PFSK-1 (cell line): ENCODE data around the gene PNPLA7.

Experiments used
- FOXP2 ChIP-seq: optimal IDR thresholded peaks from 2 replicates; pipeline ENCODE3; 2011; ENCODE audit warnings: borderline replicate concordance, control low read depth, inconsistent platforms; ENCODE audit not compliant: insufficient read depth; ENCODE audit errors: extremely low read length, extremely low read depth
- POLR2AphosphoS5 ChIP-seq: IDR thresholded peaks from 2 replicates; pipeline ENCODE4 v1.6.1; 2012; ENCODE audit warnings: low read depth, mild to moderate bottlenecking, control low read depth, low read length, moderate library complexity
- SIN3A ChIP-seq: IDR thresholded peaks from 2 replicates; pipeline ENCODE4 v1.6.1; 2012; ENCODE audit warnings: mild to moderate bottlenecking, low read length, moderate library complexity, borderline replicate concordance; ENCODE audit not compliant: insufficient read depth
- TAF1 ChIP-seq: IDR thresholded peaks from 2 replicates; pipeline ENCODE4 v1.6.1; 2012; ENCODE audit warnings: low read length, control low read depth, borderline replicate concordance; ENCODE audit not compliant: insufficient read depth
- TF ChIP-seq, protein P1 (sequence below), 2 experiments: IDR thresholded peaks; 2 replicates each; pipeline versions ENCODE4 v1.6.1 to v1.8.0; 2011 to 2012; ENCODE audit warnings: low read depth in 2 of 2, low read length in 2 of 2, control low read depth in 1 of 2, inconsistent platforms in 1 of 2, mild to moderate bottlenecking in 1 of 2, moderate library complexity in 1 of 2; ENCODE audit not compliant: insufficient read depth in 1 of 2

PNPLA7 gene

DNA sequence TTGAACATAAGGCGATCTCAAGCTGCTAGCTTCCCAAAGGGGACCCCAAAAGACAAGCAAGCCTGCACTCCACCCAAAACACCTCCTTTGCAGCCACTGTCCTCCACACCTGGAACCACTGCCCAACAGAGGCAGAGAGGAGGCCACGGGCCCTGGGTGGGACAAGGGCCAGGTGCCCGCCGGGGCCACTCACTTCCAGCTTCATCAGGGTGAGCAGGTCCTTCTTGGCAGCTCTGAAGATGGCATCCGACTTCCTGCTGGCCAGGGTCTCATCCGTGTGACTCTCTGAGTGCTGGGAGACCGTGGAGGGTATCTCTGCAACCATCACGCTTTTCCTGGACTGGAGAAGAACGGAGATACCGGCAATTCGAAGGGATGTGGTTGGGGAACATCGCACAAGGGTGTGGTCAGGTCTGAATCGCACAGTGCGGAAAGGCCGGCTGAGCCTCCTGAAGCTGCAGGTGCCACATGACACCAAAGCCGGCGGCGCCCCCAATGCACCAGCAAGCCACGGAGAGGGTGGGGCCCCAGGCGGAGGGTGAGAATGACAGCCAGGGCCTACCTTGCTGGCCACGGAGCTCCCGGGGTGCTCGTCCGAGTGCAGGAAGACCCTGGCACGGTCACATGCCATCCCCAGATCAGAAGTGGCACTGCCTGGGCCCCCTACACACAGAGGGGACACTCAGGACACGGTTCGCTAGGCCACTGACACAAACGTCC, 44.6 kb downstream of the PNPLA7 start:
- TF ChIP-seq, protein P1, sequence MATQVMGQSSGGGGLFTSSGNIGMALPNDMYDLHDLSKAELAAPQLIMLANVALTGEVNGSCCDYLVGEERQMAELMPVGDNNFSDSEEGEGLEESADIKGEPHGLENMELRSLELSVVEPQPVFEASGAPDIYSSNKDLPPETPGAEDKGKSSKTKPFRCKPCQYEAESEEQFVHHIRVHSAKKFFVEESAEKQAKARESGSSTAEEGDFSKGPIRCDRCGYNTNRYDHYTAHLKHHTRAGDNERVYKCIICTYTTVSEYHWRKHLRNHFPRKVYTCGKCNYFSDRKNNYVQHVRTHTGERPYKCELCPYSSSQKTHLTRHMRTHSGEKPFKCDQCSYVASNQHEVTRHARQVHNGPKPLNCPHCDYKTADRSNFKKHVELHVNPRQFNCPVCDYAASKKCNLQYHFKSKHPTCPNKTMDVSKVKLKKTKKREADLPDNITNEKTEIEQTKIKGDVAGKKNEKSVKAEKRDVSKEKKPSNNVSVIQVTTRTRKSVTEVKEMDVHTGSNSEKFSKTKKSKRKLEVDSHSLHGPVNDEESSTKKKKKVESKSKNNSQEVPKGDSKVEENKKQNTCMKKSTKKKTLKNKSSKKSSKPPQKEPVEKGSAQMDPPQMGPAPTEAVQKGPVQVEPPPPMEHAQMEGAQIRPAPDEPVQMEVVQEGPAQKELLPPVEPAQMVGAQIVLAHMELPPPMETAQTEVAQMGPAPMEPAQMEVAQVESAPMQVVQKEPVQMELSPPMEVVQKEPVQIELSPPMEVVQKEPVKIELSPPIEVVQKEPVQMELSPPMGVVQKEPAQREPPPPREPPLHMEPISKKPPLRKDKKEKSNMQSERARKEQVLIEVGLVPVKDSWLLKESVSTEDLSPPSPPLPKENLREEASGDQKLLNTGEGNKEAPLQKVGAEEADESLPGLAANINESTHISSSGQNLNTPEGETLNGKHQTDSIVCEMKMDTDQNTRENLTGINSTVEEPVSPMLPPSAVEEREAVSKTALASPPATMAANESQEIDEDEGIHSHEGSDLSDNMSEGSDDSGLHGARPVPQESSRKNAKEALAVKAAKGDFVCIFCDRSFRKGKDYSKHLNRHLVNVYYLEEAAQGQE (IDR thresholded peaks at IDR 0.05; ENCODE audit: insufficient read depth in 1 of 2, low read depth in 2 of 2, low read length in 2 of 2): no peak
- TF ChIP-seq SIN3A: no peak
- TF ChIP-seq TAF1: no peak
- no peak for TF ChIP-seq POLR2AphosphoS5
- no peak for TF ChIP-seq FOXP2

DNA sequence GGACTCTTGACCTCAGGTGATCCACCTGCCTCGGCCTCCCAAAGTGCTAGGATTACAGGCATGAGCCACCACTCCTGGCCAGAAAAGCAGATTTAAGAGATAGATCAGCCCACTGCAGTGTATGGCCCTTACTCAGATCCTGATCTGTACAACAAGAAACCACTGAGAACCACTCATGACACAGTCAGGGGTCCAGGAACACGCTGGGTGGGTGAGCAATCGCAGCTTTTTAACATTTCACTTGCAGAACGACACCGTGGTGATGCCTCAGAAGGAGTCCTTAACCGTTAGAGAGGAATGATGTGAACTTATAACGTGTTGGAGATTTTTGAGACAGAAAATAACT, 45.8 kb downstream of the PNPLA7 start:
- TF ChIP-seq POLR2AphosphoS5 (no peak), SIN3A (no peak), FOXP2 (no peak), TAF1 (no peak)
- TF ChIP-seq, protein P1 (IDR thresholded peaks at IDR 0.05; ENCODE audit: insufficient read depth in 1 of 2, low read depth in 2 of 2, low read length in 2 of 2): no peak

DNA sequence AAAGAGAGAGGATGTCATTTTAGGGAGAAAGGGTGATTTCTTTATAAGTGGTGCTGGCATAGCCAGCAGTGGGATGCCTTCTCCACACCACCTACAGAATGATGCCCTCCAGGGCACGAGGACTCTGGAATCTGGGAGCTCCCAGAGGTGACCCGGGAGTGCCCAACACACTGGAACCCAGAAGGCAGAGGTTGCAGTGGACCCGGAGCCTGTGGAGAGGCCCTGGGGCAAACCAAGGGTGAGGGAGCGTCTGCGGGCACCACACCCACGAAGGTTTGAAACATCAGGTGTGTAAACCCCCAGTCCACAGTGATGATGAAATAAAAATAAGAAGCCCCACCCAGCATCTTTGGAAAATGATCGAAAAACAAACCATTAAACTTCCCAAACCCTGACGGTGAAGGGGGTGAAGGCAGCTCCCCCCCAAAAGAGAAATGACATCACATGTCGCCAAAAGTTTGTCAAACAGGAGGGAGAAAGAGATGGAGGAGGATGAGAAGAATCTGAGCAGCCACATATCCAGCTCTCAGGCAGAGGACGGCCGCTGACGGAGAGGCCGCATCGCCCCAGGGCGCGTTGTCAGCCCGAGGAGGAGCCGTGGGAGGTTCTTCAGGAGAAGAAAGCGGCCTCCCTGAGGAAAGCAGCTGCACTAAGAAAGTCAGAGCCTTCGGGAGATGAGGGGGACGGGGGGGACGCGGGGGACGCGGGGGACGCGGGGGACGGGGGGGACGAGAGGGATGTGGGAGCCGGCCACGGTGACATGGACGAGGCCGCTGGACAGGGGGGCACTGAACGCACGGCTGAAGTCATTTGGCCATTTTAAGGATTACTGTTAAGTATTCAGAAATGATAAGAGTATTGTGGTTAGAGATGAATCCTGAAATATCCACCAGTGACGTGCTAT, 47.9 kb downstream of the PNPLA7 start:
- no peak for TF ChIP-seq TAF1
- TF ChIP-seq, protein P1 (IDR thresholded peaks at IDR 0.05; ENCODE audit: insufficient read depth in 1 of 2, low read depth in 2 of 2, low read length in 2 of 2): no peak

DNA sequence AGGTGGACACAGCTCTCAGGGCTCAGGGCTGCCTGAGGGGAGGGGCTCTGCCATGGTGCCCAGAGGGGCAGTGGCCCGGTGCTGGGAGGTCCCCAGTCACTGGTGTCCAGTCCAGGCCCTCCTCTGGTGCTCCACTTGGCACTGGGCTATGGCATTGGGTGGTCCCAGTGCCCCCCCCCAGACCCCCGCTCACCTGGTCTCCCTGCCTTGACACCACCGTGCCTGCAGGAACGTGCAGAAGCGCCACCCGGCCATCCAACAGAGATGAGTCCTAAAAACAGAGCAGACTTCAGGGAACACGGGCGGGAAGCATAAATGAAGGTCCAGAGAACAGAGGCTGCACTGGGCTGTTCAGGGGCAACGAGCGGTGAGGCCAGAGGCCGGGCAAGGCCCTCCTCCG, 48.7 kb downstream of the PNPLA7 start:
- TF ChIP-seq SIN3A (no peak), FOXP2 (no peak), POLR2AphosphoS5 (no peak), TAF1 (no peak)
- TF ChIP-seq, protein P1 (IDR thresholded peaks at IDR 0.05; ENCODE audit: insufficient read depth in 1 of 2, low read depth in 2 of 2, low read length in 2 of 2): no peak
